H1 (cell line): ENCODE data around the gene CASK. TPM values are rescaled to one million over a fixed set of nuclear protein-coding genes. Genes with fewer than 3 reads are reported as not detected.

ENCODE experiments used
- ATF3 ChIP-seq: IDR thresholded peaks from 2 replicates; pipeline ENCODE4 v1.6.1; 2011; ENCODE audit warnings: low read depth, mild to moderate bottlenecking, low read length; ENCODE audit not compliant: insufficient read depth
- E2F6 ChIP-seq: IDR thresholded peaks from 2 replicates; pipeline ENCODE4 v1.6.1; 2012; ENCODE audit warnings: inconsistent platforms
- USF2 ChIP-seq: IDR thresholded peaks from 2 replicates; pipeline ENCODE4 v1.6.1; 2011; ENCODE audit warnings: low read length, improper control_type of control experiment
- polyA plus RNA-seq, 7 experiments: library from polyadenylated mRNA; depleted of rRNA in 3 of 7; stranded (reverse) in 5 of 7; unstranded in 2 of 7; fragments of >200 nt in 5 of 7; fragments of 200-250 nt in 2 of 7; gene quantifications; 1 replicate in 5 of 7; 2 replicates in 1 of 7; 4 replicates in 1 of 7; pipeline versions ENCODE4 v1.2.1 to v1.2.3, GENCODE V29; 2011 to 2013; ENCODE audit warnings: missing spikeins in 2 of 7, mixed read lengths in 2 of 7
- total RNA-seq: library from RNA; stranded (reverse); fragmentation: NEBNext Ultra II Directional; extraction: Animal tissue kit (Norgen Biotek cat#: 25700); gene quantifications from 2 replicates; pipeline ENCODE4 v1.2.1, GENCODE V29; 2021

The CASK gene
- total and polyA plus RNA-seq, 2 of the 8 experiments (the other 6 are each of a cell fraction or from before 2014, with no cell fraction given) = 21.6 to 55.1 TPM

- TF ChIP-seq E2F6 = no peak
- TF ChIP-seq USF2 = no peak
- TF ChIP-seq ATF3 = no peak
Observed at GRCh38 chrX:41516456-41516855, 406.9 kb downstream of the CASK start (continued).
